Activated CD4-positive, alpha-beta T cell treated with anti-CD3 and anti-CD28 coated beads for 36 hours (primary cell): ENCODE results near the gene FAM20C. TPM values are rescaled to one million over a fixed set of nuclear protein-coding genes. Genes with fewer than 3 reads are reported as not detected.
A peak's percentile ranks its signal among the peaks of the same experiment; 100 is the strongest.
"Not testable (repeated sequence)": the region's sequence is repeated elsewhere in the genome, so short reads cannot be mapped to it uniquely, and the experiment has no call there.

Experiments used
- ATAC-seq: fragments of 200-7000 bp; cut with Tn5 transposase; one replicate; pipeline ENCODE4 v1.10.0; 2021; ENCODE audit warnings: mild to moderate bottlenecking, moderate library complexity
- CTCF ChIA-PET: fragments of 350-600 bp; sonication (Branson Sonifier 250); formaldehyde crosslinking; loops from one replicate; lab custom pipeline; 2021; ENCODE audit warnings: antibody characterized with exemption; lab: Charles Lee
- POLR2A ChIA-PET: fragments of 350-600 bp; sonication (Branson Sonifier 250); formaldehyde crosslinking; loops from one replicate; lab custom pipeline; 2021; ENCODE audit warnings: antibody characterized with exemption, inconsistent platforms; lab: Charles Lee
- DNase-seq: peaks from one replicate; pipeline ENCODE4 v3.0.0-alpha.2; 2020
- H3K27ac Mint-ChIP-seq: one replicate; pipeline ENCODE4 v1.8.0; 2021; ENCODE audit warnings: mixed read lengths
- H3K27me3 Mint-ChIP-seq: one replicate; pipeline ENCODE4 v1.8.0; 2021; ENCODE audit warnings: mixed read lengths
- H3K36me3 Mint-ChIP-seq: one replicate; pipeline ENCODE4 v1.8.0; 2021; ENCODE audit warnings: low read depth, mixed read lengths
- H3K4me1 Mint-ChIP-seq: one replicate; pipeline ENCODE4 v1.8.0; 2021; ENCODE audit warnings: mixed read lengths
- H3K4me3 Mint-ChIP-seq: one replicate; pipeline ENCODE4 v1.8.0; 2021; ENCODE audit warnings: mild to moderate bottlenecking, moderate library complexity, mixed read lengths
- H3K9me3 Mint-ChIP-seq: one replicate; pipeline ENCODE4 v1.8.0; 2021; ENCODE audit warnings: low read depth, mixed read lengths
- intact Hi-C, 2 experiments: fragments of 100-400 bp; cut with DNase I in 1 of 2; cut with micrococcal nuclease in 1 of 2; formaldehyde crosslinking; loops; one replicate each; pipeline versions ENCODE4 v1.14.2 to v1.15.1; 2022 to 2024; cut with DNase I, micrococcal nuclease
- total RNA-seq, 2 experiments: library from RNA; stranded (reverse); gene quantifications; one replicate each; pipeline ENCODE4 v1.2.3, GENCODE V29; 2021

Gene FAM20C
- total RNA-seq, 2 experiments from 2014 or later: 0.21 to 0.59 TPM

DNA sequence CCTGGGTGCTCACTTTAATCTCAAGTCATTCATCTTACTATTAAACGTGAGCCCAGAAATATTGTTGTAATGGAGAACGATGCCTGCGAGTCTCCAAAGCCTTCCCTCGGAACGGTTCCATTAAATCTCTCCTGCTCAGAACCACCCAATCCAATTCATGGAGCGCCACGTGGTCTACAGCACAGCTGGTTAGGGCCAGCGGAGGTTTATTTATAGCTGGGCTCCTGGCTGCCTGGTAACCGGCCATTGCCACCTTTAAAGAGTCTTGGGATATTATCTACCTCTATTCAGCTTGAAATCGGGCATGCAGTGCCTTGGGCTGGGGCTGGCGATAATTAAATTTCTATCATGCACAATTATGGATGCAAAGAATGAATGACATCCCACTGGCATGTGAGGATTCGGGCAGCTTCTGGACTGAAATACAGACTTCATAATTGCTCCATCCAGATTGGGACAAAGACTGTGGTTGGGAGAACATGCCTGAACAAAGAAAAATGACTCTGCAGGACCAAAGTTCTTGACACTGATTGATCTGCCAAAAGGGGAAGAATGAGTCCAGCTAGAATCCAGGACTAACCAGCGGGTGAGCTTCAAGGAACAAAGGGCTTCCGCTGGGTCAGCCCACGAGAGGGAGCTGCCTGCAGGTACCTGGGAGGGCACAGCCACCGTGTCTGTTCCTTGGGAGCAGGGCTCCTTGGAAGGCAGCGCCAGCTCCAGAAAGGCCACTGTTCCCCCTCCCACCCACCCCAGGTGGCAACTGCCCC lies 7.3 kb downstream of the FAM20C start:
- CTCF ChIA-PET: no interaction called here

GRCh38 chr7:200290-200689 lies 7.9 kb downstream of the FAM20C start:
- intact Hi-C loops: no loop called here
- Mint-ChIP-seq H3K27ac (no peak overlapping the region), H3K4me1 (no peaks in the 10 kb centered on the region), H3K27me3 (peaks cover 11% of the 10 kb centered on the region), H3K36me3 (no peaks in the 10 kb centered on the region), H3K4me3 (no peak overlapping the region), H3K9me3 (no peaks in the 10 kb centered on the region)
- ATAC-seq (no peak), DNase-seq (no peak)
- ChIA-PET POLR2A (no interaction called here), CTCF (interaction anchor here (0.8 kb wide), 1 partner anchor 65 kb away, joined by 3 read pairs; no protein-coding TSS in a partner anchor)

More for the DNA sequence above, 7.3 kb downstream of the FAM20C start:
- Mint-ChIP-seq H3K4me3 (no peak overlapping the region), H3K9me3 (no peaks in the 10 kb centered on the region), H3K36me3 (no peaks in the 10 kb centered on the region), H3K4me1 (no peaks in the 10 kb centered on the region), H3K27ac (no peak overlapping the region), H3K27me3 (peaks cover 14% of the 10 kb centered on the region)
- intact Hi-C loops: no loop called here
- DNase-seq (no peak), ATAC-seq (no peak)
- POLR2A ChIA-PET: no interaction called here

- H3K4me3 Mint-ChIP-seq: no peak overlapping the region
- no peak overlapping the region for H3K27ac Mint-ChIP-seq
- intact Hi-C loops: no loop called here
- H3K27me3 Mint-ChIP-seq: peaks cover 7% of the 10 kb centered on the region
- CTCF ChIA-PET: interaction anchor here (0.8 kb wide), 1 partner anchor 65 kb away, joined by 3 read pairs; no protein-coding TSS in a partner anchor
- no peaks in the 10 kb centered on the region for H3K9me3 Mint-ChIP-seq
- ATAC-seq (no peak), DNase-seq (no peak)
- no peaks in the 10 kb centered on the region for H3K4me1 Mint-ChIP-seq
- POLR2A ChIA-PET: no interaction called here
- H3K36me3 Mint-ChIP-seq: no peaks in the 10 kb centered on the region
Observed at GRCh38 chr7:200704-201103, 8.3 kb downstream of the FAM20C start.

DNA sequence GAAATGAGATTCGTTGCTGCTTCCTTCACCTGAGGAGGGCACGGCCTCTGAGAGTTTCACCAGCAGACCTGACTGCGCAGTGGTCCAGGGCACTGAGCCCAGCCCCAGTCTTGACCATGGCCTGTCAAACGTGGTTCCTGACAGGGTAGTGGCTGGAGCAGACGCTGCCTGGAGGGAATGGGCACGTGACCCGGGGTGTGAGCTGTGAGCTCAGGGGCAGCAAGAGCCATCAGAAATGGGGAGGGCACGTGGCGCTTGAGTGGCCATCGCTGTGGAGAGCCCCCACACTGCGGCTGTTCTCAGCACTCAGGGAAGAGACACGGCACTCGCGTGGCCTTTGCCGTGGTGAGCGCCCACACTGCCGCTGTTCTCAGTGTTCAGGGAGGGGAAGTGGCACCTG lies 12.0 kb downstream of the FAM20C start:
- no peak overlapping the region for H3K27ac Mint-ChIP-seq
- H3K4me1 Mint-ChIP-seq: no peaks in the 10 kb centered on the region
- POLR2A ChIA-PET: no interaction called here
- intact Hi-C loops: no loop called here
- DNase-seq (no peak), ATAC-seq (no peak)
- no peaks in the 10 kb centered on the region for H3K27me3 Mint-ChIP-seq
- no peaks in the 10 kb centered on the region for H3K36me3 Mint-ChIP-seq
- CTCF ChIA-PET: no interaction called here
- no peaks in the 10 kb centered on the region for H3K9me3 Mint-ChIP-seq
- no peak overlapping the region for H3K4me3 Mint-ChIP-seq

- ChIA-PET POLR2A (no interaction called here), CTCF (no interaction called here)
- Mint-ChIP-seq H3K4me1 (no peaks in the 10 kb centered on the region), H3K27ac (no peak overlapping the region), H3K36me3 (no peaks in the 10 kb centered on the region), H3K4me3 (no peak overlapping the region), H3K9me3 (no peaks in the 10 kb centered on the region), H3K27me3 (no peaks in the 10 kb centered on the region)
- ATAC-seq: no peak
- intact Hi-C loops: no loop called here
- DNase-seq: no peak
Observed at GRCh38 chr7:205115-206010, 13.0 kb downstream of the FAM20C start.

GRCh38 chr7:206351-206750 lies 14.0 kb downstream of the FAM20C start:
- intact Hi-C loops, H3K36me3 Mint-ChIP-seq, ATAC-seq, H3K27me3 Mint-ChIP-seq, H3K9me3 Mint-ChIP-seq, DNase-seq, H3K4me3 Mint-ChIP-seq, H3K27ac Mint-ChIP-seq, H3K4me1 Mint-ChIP-seq, POLR2A ChIA-PET, CTCF ChIA-PET: not testable (repeated sequence)

- intact Hi-C loops: no loop called here
- ATAC-seq (no peak), DNase-seq (no peak)
- ChIA-PET CTCF (no interaction called here), POLR2A (no interaction called here)
- Mint-ChIP-seq H3K4me3 (no peak overlapping the region), H3K36me3 (no peaks in the 10 kb centered on the region), H3K27ac (no peak overlapping the region), H3K27me3 (no peaks in the 10 kb centered on the region), H3K9me3 (no peaks in the 10 kb centered on the region), H3K4me1 (no peaks in the 10 kb centered on the region)
Observed at GRCh38 chr7:207418-208129, 15.2 kb downstream of the FAM20C start.

GRCh38 chr7:208130-208673 lies 15.8 kb downstream of the FAM20C start:
- Mint-ChIP-seq H3K27me3 (no peaks in the 10 kb centered on the region), H3K4me3 (peak overlapping the region; percentile 8), H3K27ac (no peak overlapping the region), H3K4me1 (no peaks in the 10 kb centered on the region), H3K9me3 (no peaks in the 10 kb centered on the region), H3K36me3 (no peaks in the 10 kb centered on the region)
- DNase-seq (no peak), ATAC-seq (no peak)
- ChIA-PET CTCF (no interaction called here), POLR2A (no interaction called here)
- intact Hi-C loops: no loop called here

DNA sequence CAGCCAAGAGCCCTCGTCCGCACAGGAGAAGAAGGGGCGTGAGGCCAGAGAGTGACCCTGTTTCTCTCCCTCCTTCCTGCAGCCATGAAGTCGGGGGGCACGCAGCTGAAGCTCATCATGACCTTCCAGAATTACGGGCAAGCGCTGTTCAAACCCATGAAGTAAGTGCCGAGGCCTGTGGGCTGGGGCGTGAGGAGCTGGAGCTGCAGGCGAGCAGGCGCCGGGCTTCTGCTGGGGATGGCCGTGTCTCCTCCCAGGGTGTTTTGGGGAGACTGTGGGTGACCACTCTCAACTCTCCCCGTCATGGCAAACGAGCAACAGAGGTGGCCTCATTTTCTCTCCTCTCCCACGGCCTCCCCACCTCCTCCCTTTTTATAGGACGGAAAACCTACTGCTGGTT lies 16.4 kb downstream of the FAM20C start:
- Mint-ChIP-seq H3K27ac (no peak overlapping the region), H3K4me3 (no peak overlapping the region), H3K9me3 (no peaks in the 10 kb centered on the region), H3K27me3 (no peaks in the 10 kb centered on the region), H3K36me3 (no peaks in the 10 kb centered on the region), H3K4me1 (no peaks in the 10 kb centered on the region)
- ATAC-seq (no peak), DNase-seq (no peak)
- POLR2A ChIA-PET: no interaction called here
- intact Hi-C loops: no loop called here
- CTCF ChIA-PET: no interaction called here

DNA sequence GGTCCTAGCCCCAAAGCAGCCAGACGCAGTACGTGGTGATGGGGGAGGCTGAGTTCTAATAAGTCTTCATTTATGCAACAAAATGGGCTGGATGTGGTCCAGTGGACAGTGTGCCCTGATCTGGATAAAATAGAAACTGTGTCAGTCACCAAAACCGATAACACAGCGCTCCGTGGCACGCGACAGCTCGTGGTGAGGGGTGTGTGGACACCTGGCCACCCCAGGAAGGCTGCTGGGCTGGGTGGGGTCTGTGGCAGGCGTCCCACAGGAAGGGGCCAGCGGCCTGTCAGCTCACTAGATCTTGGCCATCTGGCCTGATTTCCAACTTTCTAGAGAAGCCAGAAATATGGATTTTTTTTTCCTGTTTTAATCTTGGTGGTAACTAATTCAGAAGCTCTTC lies 17.0 kb downstream of the FAM20C start:
- Mint-ChIP-seq H3K9me3 (no peaks in the 10 kb centered on the region), H3K4me1 (no peaks in the 10 kb centered on the region), H3K27me3 (no peaks in the 10 kb centered on the region), H3K36me3 (no peaks in the 10 kb centered on the region), H3K27ac (no peak overlapping the region), H3K4me3 (no peak overlapping the region)
- ChIA-PET CTCF (interaction anchor here (0.6 kb wide), 1 partner anchor 1581 kb away, joined by 3 read pairs; no protein-coding TSS in a partner anchor), POLR2A (no interaction called here)
- intact Hi-C loops: no loop called here
- no peak for ATAC-seq
- DNase-seq: no peak

- intact Hi-C loops: no loop called here
- no peak for ATAC-seq
- Mint-ChIP-seq H3K4me1 (no peaks in the 10 kb centered on the region), H3K4me3 (no peak overlapping the region), H3K9me3 (no peaks in the 10 kb centered on the region), H3K36me3 (no peaks in the 10 kb centered on the region), H3K27me3 (no peaks in the 10 kb centered on the region), H3K27ac (no peak overlapping the region)
- no peak for DNase-seq
- POLR2A ChIA-PET: no interaction called here
- CTCF ChIA-PET: interaction anchor here (0.6 kb wide), 2 partner anchors 21 to 1581 kb away, joined by 3 read pairs; no protein-coding TSS in a partner anchor
Observed at GRCh38 chr7:209906-210305, 17.5 kb downstream of the FAM20C start.
